Dermis blood vessel endothelial cell (primary cell): Measurements from ENCODE around the gene PLA2G4E. TPM values are rescaled to one million over a fixed set of nuclear protein-coding genes. Genes with fewer than 3 reads are reported as not detected.
A peak's percentile ranks its signal among the peaks of the same experiment; 100 is the strongest.

Source experiments
- DNase-seq: peaks from one replicate; pipeline ENCODE4 v3.0.0; 2010
- total RNA-seq: library from RNA; depleted of rRNA; stranded (reverse); fragments of >200 nt; gene quantifications from 2 replicates; pipeline ENCODE4 v1.2.3, GENCODE V29; 2014

Gene PLA2G4E
- total RNA-seq, 1 donor from 2014 or later = not detected

DNA sequence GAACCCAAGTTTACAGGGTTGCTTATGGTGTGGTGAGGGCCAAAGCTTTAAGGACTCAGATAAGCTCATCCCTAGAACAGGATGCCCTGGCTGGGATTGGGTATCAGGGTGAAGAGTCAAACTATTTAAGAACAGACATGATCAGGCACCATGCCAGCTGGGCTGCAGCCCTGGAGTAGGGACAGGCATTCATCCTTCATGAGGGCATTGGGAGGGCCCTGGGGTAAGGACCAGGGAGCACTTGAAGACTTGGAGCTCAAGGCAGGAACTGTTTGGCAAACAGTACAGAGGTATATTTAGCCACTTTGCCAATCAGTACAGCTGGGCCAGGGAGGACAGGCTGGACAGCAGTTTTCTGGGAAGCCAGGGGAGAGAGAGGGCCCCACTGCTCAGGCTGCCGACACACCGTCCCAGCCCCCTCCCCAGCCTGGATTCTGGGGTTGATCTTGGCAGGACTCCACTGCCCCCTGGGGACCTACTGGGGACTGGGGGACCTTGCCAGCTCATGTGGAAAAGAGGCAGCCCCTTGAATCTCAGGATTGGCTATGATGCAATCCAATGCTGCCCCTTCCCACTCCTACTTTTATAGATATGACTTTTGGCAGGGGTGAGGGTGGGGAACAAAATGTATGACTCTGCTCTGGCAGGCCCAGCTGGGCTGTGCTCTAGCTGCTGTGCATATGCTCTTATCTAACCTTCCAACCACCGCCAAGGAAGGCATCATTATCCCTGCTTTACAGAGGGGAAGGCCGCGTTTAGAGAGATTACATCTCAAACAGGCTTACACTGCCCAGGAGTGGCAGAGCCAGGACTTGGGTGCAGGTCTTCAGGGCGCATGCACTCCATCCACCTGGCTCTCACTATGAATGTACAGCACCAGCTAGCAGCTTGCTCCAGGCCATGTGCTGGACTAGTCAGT lies 2.3 kb downstream of the PLA2G4E start:
- DNase-seq = no peak

DNA sequence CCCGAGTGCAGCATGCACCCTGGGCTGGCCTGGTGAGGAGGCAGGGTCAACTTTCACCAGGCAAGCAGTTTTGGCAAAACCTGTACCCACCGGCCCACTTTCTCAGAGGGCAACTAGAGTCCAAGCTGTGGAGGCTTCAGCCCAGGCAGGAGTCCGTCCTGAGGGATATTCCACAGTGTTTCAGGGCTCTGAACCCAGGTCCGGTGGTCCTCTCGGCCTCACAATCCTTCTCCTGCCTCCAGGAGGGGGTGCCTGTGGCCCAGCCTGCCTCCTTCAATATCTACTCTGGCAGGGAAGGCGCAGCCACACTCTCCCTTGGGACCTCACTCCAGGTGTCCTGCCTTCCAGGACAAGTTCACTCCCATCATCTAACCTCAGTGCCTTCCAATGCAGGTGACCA lies 3.9 kb downstream of the PLA2G4E start:
- DNase-seq = no peak

DNA sequence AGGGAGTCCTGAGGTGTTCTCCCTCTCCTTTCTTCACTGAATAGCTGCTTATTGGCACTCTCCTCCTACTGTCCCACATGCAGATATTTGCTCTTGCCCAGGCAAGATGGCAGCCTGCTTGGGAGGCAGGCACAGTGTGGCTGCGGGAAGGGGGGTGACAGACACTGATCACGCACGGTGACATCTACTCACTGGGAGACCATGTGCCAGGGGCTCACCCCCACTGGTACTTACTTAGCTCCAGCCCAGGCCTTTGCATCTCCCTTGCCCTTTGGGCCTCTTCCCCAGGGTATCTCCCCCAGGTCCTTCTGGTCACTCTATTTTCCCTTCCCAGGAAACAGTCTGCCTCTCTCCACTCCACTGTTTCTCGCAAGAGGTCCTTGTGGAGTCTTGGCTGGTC lies 6.4 kb downstream of the PLA2G4E start:
- no peak for DNase-seq

DNA sequence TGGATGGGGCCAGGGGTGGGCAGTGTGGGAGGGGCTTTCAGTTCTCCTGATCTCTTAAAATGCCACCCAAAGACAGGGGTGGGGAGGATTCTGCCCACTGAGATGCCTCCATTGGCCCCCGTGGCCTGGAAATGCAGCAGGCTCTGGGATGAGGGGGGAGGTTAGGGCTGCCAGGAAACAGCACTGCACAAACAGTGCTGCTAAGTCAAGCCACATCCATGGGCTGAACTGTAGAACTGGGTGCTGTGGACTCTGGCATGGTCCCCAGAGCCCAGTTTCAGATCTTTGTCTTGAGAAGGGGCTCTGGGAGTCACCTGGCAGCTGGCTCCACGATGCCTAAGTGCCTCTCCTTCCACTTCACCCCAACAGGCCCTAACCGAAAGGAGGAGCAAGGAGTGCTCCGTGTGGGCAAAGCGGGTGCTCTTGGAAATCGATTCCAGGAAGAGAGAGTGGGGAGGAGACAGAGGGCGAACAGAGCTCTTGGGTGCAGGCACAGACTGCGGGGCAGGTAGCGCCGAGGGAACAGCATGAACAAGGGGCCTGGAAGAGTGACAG lies 7.8 kb downstream of the PLA2G4E start:
- DNase-seq = no peak

DNA sequence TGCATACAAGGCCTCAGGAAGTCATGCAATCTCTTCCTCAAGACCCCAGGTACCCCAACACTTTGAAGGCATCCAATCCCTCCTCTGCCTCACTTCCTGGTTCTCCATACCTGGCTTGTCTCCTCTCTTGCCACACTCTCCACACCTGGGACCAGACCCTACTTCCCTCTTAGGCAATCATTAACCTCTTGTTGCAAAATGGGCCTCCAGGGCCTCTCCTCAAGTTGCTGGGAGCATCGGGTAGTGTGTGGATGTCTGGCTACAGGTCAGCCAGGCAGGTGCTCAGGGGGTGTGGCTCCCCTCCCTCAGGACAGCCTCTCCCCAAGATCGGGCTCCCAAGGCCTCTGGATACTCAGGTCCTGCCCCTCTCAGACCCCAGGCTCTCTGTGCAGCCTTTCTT lies 8.6 kb downstream of the PLA2G4E start:
- no peak for DNase-seq

DNA sequence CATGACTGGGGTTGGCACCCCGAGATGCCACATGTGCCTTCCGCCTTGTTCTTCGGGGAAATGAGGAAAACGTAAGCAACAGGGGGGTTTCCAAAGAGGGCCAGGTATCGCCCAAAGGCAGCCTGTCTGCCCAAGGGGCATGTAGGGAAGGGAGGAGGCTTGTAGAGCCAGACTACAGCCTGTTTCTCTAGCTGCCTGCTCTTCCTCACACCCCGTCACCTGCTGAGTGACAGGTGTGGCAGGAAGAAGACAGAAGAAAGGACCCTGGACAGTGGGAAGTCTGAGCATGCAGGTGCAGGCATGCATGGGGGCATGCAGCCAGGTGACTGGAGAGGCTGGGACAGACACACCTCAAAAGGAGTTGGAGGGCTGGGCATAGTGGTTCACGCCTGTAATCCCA lies 9.8 kb downstream of the PLA2G4E start:
- DNase-seq = no peak

DNA sequence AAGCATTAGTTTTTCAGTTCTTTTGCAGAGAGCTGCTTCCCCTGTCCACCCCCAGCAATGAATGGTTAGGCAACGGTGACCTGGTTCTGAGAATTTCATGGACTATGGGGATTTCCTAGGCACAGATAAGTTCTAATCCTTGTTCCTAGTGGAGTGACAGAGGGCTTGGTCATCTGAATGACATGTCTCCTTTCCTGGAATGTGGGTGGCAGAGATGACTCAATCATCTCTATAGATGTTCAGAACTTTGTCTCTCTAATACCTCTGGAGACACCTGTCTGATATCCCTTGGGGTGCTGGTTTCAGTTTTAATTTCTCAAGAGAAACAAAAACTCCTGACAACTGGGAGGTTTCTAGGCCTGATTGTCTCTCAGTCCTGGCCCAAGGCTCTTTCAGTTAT lies 10.4 kb downstream of the PLA2G4E start:
- no peak for DNase-seq

DNA sequence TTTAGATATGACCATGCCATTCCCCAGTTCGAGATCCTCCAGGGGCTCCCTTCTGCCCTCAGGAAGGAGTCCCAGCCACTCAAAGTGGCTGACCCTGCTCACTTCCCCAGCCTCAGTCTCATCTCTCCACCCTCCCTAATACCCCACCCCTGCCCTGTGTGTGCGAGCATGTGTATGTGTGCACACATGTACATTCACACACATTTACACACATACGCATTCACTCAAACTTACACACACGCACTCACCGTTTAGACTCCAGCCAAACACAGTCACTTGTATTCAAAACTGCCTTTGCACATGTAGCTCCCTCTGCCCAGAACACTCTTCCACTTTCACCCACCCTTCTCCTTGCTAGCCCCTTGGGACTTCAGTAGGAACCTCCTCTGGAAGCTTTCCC lies 11.4 kb downstream of the PLA2G4E start:
- no peak for DNase-seq

DNA sequence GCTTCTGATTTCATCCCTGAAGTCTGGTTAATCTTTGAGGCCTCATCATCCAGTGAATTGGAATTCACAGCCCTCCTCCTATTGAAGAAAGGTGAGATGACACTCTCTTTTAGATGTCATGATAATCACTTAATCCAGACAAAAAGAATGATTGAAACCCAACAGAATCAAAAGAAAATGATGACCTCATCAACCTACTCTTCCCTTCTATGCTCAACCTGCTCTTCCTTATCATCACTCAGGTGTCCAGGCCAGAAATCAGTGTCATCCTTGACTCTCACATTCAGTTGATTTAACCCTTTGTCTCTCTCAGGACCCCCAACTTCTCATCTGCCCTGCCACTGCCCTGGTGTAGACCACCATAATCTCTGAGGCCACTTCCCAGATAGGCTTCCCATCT lies 11.8 kb downstream of the PLA2G4E start:
- no peak for DNase-seq

DNA sequence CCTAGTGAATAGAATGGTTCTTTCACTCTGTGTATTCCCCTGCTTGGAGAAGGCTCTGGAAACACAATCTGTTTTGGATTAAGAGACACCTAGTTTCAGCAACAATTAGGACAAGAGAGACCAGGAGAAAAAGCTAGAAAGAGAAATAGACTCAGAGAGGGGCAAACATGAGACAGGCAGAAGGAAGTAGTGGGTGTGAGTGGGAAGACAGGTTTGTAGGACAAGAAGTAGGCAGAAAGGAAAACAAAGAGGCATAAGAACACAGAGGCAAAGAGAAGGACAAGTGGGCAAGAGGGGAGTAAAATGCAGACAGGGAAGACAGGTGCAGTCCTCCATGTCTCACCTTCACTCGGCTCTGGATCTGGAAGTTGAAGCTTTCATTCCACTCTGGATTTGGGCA lies 13.5 kb downstream of the PLA2G4E start:
- no peak for DNase-seq

DNA sequence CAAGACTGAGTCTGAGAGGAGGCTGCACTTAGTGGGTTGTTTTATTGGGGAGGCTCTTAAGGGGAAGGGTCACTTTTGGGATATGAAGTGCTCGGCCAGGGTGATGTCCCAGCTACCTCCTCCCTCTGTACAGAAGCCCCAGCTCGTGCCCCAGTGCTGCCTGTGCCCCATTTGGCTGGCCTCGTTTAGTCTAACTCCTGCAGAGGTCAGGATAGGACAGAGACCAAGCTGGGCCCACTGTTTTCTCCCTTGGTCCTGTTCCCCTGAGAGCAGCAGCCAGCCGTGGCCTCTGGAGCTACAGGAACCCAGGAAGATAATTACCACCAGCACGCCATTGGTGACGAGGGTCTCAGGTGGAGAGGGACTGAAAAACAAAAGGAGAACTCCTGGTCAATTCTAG lies 18.5 kb downstream of the PLA2G4E start:
- DNase-seq = no peak

DNA sequence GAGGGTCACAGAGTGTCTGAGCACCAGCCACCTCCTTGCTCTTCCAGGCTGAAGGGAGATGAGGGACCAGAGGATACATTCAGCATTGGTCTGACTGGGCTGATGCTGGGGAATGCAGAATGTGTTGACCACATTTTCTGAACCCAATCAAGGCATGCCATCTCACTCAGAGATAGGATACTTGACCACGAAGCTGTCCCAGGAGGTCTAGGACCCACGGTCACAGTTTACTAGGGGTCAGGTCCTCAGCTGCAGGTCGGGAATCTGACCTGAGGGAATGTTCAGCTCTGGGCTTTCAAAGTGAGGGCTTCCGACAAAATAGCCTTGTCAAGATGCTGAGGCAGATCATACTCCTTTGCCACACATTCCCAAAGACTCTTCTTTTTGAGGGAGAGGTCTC lies 19.6 kb downstream of the PLA2G4E start:
- DNase-seq = no peak

DNA sequence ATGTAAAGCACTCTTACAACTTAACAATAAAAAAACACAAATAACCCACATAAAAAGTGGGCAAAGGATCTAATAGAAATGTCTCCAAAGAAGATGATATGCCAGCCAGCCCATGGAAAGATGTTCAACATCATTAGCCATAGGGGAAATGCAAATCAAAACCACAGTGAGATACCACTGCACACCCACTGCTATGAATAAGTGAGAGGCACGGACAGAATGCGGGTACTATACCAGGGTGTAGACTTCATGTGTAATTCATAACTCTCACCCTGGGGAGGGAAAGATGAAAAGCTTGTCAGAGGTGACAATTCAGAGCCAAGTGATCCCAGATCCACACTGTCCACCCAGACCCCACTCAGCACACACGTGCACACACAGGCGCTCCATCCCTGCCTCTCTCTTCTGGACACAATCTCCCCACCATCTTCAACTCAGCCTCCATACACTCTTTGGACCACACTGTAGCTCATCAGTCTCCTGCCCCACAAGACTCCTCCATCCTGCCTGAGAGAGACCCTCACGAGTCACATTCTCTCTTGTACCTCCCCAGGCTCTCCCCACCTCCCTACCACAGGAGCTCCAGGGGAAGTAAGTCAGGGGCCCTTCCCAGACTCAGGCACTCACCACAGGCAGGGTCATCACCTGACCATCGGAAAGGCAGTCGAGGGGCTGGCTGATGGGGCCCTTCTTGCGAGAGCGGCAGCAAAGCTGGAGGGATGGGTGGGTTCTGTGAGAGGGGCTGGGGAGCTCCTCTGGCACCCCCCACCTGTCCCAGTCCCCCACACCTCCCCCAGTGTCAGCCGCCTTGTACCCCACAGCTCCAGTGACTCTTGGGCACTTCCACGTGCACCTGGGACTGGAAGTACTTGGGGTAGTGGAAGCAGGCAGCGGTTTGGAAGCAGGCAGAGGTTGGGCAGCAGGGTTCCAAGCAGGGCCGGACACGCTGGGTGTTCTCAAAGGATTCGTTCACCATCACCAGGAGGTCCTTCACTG lies 21.3 kb downstream of the PLA2G4E start:
- DNase-seq = no peak

DNA sequence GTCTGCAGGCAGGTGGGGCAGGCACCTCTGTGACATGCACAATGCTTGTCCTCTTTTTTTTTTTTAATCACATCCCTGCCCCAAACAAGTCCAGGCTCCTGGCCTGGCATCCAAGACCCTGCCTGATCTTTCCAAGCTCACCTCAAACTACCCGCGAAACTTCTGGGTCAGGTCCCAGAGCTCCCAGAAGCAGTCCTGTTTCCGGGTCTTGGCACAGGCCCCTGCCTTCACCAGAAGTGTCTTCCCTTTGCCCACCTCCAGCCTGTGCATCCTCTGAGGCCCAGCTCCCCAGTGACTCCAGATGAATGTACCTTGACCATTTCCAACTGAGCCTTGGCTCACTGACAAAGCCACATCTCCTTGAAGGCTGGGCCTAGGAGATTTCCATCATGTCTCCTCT lies 23.0 kb downstream of the PLA2G4E start:
- no peak for DNase-seq

DNA sequence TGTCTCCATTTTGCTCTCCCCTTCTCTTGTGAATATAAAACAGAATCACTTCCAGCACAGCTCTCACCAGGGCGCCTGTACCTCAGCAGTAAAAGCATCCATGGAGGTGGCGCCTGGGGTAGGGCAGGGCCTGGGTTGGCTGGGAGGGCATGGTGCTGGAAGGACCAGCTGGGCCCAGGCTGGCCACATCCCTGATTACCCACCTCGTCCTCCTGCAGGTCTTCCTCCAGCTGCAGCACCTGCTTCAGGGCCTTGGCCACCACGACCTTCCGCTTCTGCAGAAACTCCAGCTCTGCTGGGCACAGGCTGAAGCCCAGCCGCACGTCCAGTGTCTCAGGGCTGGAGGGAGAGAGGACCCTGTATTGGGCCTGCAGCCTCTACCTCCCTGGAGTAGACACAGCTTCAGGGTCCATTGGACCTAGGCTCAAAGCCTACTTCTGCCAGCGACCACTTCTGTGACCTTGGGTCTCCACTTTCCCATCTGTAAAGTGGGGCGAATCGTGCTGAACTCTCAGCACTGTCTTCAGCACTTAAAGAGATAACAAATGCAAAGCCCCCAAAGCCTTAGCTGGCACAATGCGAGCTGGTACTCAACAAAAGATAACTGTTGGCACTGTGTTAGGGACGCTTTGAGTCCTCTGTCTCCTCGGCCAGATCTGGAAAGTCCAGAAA lies 23.8 kb downstream of the PLA2G4E start:
- DNase-seq = no peak

DNA sequence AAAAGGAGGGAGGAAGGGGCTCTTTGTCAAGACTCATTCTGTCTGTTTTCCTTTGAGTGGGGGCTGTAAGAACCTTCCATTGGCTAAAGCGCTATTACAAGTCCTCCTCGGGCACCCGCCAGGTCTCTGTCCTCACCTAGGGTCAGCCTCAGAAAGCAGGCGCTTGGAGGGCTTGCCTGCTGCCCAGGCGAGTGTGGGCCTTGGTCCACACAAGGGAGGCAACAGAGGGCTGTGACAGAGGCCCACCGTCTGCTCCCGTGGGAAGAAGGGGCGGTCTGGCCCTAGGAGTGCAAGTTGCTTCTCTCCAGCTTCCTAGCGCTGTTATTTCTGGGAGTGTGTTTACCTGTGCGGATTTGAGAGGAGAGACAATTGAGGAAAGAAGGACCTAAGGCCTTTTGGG lies 24.5 kb downstream of the PLA2G4E start:
- no peak for DNase-seq

DNA sequence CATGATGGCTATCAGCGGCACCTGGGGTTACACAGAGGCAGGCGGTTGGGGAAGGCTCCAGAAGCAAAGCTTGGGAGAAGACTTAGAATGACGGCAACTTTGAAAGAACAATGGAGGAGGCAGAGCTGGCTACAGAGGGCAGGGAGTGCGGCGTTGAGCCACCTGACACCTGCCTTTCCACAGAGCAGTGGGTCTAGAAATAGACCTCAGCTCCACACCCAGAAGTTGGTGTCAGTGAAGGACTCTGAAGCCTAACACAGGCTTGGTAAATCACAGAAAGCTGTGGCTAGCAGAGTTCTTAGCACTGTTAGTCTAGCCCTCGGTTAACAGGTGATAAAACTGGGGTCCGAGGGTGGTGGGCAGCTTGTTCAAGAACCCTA lies 25.4 kb downstream of the PLA2G4E start:
- no peak for DNase-seq

DNA sequence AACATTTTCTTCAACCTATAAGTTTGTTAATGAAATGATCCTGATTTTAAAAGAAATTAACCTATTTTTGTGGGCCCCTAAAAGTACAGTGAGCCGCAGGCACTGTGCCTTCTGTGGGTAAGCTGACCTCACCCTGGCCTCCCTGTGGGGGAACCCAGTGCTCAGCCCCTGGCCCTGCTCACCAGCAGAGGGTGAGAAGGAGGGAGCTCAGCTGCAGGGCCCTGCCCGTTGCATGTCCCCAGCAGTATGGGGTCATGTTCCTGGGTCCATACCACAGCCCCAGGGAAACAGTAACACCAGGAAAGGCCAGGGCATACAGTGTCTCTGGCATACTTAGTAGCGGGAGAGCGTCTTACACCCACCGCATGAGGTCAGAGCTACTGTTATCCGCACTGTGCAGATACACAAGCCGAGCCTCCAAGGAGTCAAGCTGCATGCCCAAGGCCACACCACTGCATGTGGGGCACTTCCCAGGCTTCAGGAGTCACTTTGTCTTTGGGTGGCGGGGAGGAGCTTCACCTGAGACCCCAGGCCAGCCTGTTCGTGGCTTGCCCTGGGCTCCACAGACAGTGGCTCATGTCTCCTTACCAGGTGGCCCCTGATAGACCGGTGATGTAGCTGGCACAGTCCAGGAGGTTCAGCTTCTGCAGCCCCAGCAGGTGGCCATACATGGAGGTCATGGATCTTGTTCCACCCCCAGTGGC lies 25.9 kb downstream of the PLA2G4E start:
- no peak for DNase-seq

DNA sequence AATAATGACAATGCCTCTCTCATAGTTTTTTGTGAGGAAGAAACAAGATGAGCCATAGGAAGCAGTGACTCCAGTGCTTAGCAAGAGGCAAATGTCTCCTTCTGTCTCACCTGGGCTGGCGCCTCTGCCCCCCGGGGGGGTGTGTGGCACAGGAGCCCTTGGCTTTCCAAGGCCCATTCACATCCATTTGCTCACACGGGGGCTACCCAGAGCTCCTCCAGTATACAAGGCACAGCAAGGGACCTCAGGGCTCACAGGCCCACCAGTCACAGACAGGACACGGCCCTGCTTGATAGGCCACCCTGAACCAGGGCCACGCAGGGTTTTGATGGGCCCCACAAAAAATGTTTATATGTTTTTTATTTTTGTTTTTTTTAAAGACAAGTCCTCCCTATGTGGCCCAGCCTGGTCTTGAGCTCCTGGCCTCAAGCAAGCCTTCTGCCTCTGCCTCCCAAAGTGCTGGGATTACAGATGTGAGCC lies 26.6 kb downstream of the PLA2G4E start:
- DNase-seq = no peak

DNA sequence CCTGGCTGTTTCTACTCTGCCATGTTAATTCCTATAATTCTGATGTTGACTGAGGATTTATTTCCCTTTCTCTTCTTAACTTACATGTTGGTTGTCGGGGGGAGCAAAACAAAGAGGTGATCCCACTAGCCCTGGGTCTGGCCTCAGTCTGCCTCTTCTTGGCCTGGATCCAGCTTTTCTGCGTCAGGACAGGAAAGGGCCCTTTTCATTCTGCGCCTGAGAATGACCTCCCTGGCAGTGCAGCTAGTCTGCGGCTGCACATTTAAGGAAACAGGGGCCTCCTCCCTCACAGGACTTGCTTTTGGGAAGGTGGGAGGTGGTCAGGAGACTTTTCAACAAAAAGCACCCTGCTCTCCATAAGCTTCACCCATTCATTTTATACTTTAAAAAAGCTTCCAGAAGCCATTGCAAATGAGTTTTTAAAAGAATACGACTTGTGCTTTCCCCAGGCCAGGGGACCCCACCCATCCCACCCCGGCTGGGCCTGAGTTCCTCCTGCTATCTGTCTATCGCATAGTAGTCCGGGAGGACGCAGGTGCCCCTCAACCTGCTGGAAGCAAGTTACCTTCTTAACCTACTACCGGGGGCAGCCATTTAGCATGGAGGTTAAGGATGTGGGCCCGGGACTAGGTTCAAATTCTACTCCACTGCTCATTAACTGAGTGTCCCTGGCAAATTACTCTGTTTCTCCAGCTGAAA lies 27.2 kb downstream of the PLA2G4E start:
- peak; percentile 54 for DNase-seq

DNA sequence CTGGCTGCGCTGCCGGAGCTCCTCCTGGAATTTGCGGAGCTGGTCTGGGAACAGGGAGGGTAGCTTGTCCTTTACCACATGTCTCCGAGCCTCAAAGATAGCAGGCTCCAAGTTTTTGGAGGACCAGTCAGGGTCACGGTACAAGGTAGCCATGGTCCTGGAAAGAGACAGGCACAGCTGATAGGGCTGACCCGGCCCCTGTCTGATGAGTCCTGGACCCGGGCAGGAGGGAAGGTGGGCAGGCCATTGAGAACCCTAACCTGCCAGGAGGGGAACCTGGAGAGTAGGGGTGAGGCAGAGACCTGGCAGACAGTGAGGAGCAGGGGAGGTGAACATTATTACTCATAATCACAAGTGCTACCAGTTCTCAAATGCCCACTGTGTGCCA lies 28.0 kb downstream of the PLA2G4E start:
- DNase-seq = no peak
